ENCODE results near the gene EPN2.
A peak's percentile ranks its signal among the peaks of the same experiment; 100 is the strongest.

EPN2 gene

GRCh38 chr17:19366637-19366972 is 129.4 kb downstream of the EPN2 start:
- Histone ChIP-seq H3K36me3 (no peaks in the 10 kb centered on the region), H3K27me3 (peaks cover 0 to 70% (median 24%) of the 10 kb centered on the region in 11 experiments; a peak in 13 of 22 replicates), H3K9me3 (replicated peaks in 1 of 11) (no peaks in the 10 kb centered on the region), H4K20me1 (peaks cover 12 to 47% (median 21%) of the 10 kb centered on the region in 11 experiments; a peak in 17 of 22 replicates), H3K27ac (no peak overlapping the region), H3K9ac (no peak overlapping the region), H3K4me2 (no peak overlapping the region), H3K4me1 (peaks cover 33 to 56% (median 44%) of the 10 kb centered on the region in 10 experiments), H3K4me3 (no peak overlapping the region)
- TF ChIP-seq Cebpa-rat (IDR thresholded peaks at IDR 0.05), result no peak

- H3K9ac ChIP-seq, result no peak overlapping the region
- peaks cover 0 to 73% (median 23%) of the 10 kb centered on the region in 11 experiments; a peak in 13 of 22 replicates for H3K27me3 ChIP-seq
- no peaks in the 10 kb centered on the region for H3K36me3 ChIP-seq
- H3K4me1 ChIP-seq, result peaks cover 38 to 60% (median 49%) of the 10 kb centered on the region in 10 experiments
- peaks cover 21 to 63% (median 32%) of the 10 kb centered on the region in 11 experiments; a peak in 18 of 22 replicates for H4K20me1 ChIP-seq
- H3K4me2 ChIP-seq, result peak overlapping the region in 4 of 11 experiments; percentile 77 to 94 (median 87); a peak in 8 of 22 replicates
- TF ChIP-seq Cebpa-rat (IDR thresholded peaks at IDR 0.05), result no peak
- no peak overlapping the region for H3K27ac ChIP-seq
- H3K9me3 ChIP-seq (replicated peaks in 1 of 11), result no peaks in the 10 kb centered on the region
- no peak overlapping the region for H3K4me3 ChIP-seq
These were observed 131.1 kb downstream of the EPN2 start for GRCh38 chr17:19368229-19368628.

GRCh38 chr17:19369107-19369778 is 132.1 kb downstream of the EPN2 start:
- Histone ChIP-seq H3K36me3 (no peaks in the 10 kb centered on the region), H4K20me1 (peaks cover 21 to 64% (median 32%) of the 10 kb centered on the region in 11 experiments; a peak in 18 of 22 replicates), H3K4me1 (peaks cover 38 to 64% (median 49%) of the 10 kb centered on the region in 10 experiments), H3K27ac (peak overlapping the region in 5 of 11 experiments; percentile 5 to 73 (median 17); a peak in 6 of 22 replicates), H3K4me2 (peak overlapping the region; percentile 77 to 97 (median 87)), H3K4me3 (no peak overlapping the region; a peak in 2 of 20 replicates), H3K9me3 (replicated peaks in 1 of 11) (no peaks in the 10 kb centered on the region), H3K9ac (no peak overlapping the region), H3K27me3 (peaks cover 0 to 69% (median 12%) of the 10 kb centered on the region in 11 experiments; a peak in 11 of 22 replicates)
- no peak for TF ChIP-seq Cebpa-rat (IDR thresholded peaks at IDR 0.05)

- H3K9ac ChIP-seq, result peak overlapping the region in 9 of 11 experiments; percentile 3 to 54 (median 46); a peak in 14 of 22 replicates
- peaks cover 21 to 57% (median 32%) of the 10 kb centered on the region in 11 experiments; a peak in 18 of 22 replicates for H4K20me1 ChIP-seq
- H3K36me3 ChIP-seq, result no peaks in the 10 kb centered on the region
- peak overlapping the region in 10 of 11 experiments; percentile 40 to 74 (median 56); a peak in 17 of 22 replicates for H3K27ac ChIP-seq
- peak overlapping the region; percentile 77 to 97 (median 87) for H3K4me2 ChIP-seq
- peak overlapping the region in 6 of 10 experiments; percentile 12 to 44 (median 18); a peak in 9 of 20 replicates for H3K4me3 ChIP-seq
- no peak for TF ChIP-seq Cebpa-rat (IDR thresholded peaks at IDR 0.05)
- H3K4me1 ChIP-seq, result peaks cover 38 to 64% (median 49%) of the 10 kb centered on the region in 10 experiments
- peaks cover 0 to 64% (median 6%) of the 10 kb centered on the region in 11 experiments; a peak in 10 of 22 replicates for H3K27me3 ChIP-seq
- no peaks in the 10 kb centered on the region for H3K9me3 ChIP-seq (replicated peaks in 1 of 11)
These were observed 132.8 kb downstream of the EPN2 start for GRCh38 chr17:19369846-19370492.

GRCh38 chr17:19370493-19370960 is 133.4 kb downstream of the EPN2 start:
- TF ChIP-seq Cebpa-rat (IDR thresholded peaks at IDR 0.05), result no peak
- peak overlapping the region in 9 of 11 experiments; percentile 3 to 54 (median 46); a peak in 14 of 22 replicates for H3K9ac ChIP-seq
- H3K27me3 ChIP-seq, result peaks cover 0 to 58% (median 1%) of the 10 kb centered on the region in 11 experiments; a peak in 8 of 22 replicates
- peak overlapping the region; percentile 77 to 97 (median 87) for H3K4me2 ChIP-seq
- peak overlapping the region in 10 of 11 experiments; percentile 40 to 74 (median 56); a peak in 17 of 22 replicates for H3K27ac ChIP-seq
- peak overlapping the region in 6 of 10 experiments; percentile 12 to 44 (median 18); a peak in 8 of 20 replicates for H3K4me3 ChIP-seq
- H3K36me3 ChIP-seq, result no peaks in the 10 kb centered on the region
- H3K9me3 ChIP-seq (replicated peaks in 1 of 11), result no peaks in the 10 kb centered on the region
- H3K4me1 ChIP-seq, result peaks cover 38 to 64% (median 49%) of the 10 kb centered on the region in 10 experiments
- peaks cover 18 to 52% (median 32%) of the 10 kb centered on the region in 11 experiments; a peak in 18 of 22 replicates for H4K20me1 ChIP-seq

GRCh38 chr17:19371259-19372010 is 134.3 kb downstream of the EPN2 start:
- Histone ChIP-seq H3K36me3 (no peaks in the 10 kb centered on the region), H4K20me1 (peaks cover 17 to 47% (median 30%) of the 10 kb centered on the region in 11 experiments; a peak in 18 of 22 replicates), H3K27me3 (peaks cover 0 to 49% (median 0%) of the 10 kb centered on the region in 11 experiments; a peak in 7 of 22 replicates), H3K4me1 (peaks cover 38 to 68% (median 50%) of the 10 kb centered on the region in 10 experiments), H3K9ac (peak overlapping the region in 2 of 11 experiments; percentile 3 to 53; a peak in 1 of 22 replicates), H3K27ac (no peak overlapping the region; a peak in 1 of 22 replicates), H3K9me3 (replicated peaks in 1 of 11) (no peaks in the 10 kb centered on the region), H3K4me3 (peak overlapping the region in 2 of 10 experiments; percentile 14 to 40; a peak in 1 of 20 replicates), H3K4me2 (peak overlapping the region; percentile 77 to 97 (median 87))
- TF ChIP-seq Cebpa-rat (IDR thresholded peaks at IDR 0.05), result no peak

- Histone ChIP-seq H3K4me3 (no peak overlapping the region; a peak in 2 of 20 replicates), H3K36me3 (no peaks in the 10 kb centered on the region), H3K27ac (no peak overlapping the region), H3K9ac (no peak overlapping the region), H3K9me3 (replicated peaks in 1 of 11) (no peaks in the 10 kb centered on the region), H4K20me1 (peaks cover 17 to 47% (median 30%) of the 10 kb centered on the region in 11 experiments; a peak in 18 of 22 replicates), H3K4me2 (peak overlapping the region; percentile 77 to 97 (median 87)), H3K4me1 (peaks cover 43 to 74% (median 56%) of the 10 kb centered on the region in 10 experiments), H3K27me3 (peaks cover 0 to 44% (median 0%) of the 10 kb centered on the region in 11 experiments; a peak in 7 of 22 replicates)
- TF ChIP-seq Cebpa-rat (IDR thresholded peaks at IDR 0.05), result no peak
These were observed 134.8 kb downstream of the EPN2 start for GRCh38 chr17:19372011-19372370.

- peaks cover 46 to 77% (median 59%) of the 10 kb centered on the region in 10 experiments for H3K4me1 ChIP-seq
- peaks cover 0 to 41% (median 0%) of the 10 kb centered on the region in 11 experiments; a peak in 7 of 22 replicates for H3K27me3 ChIP-seq
- no peak overlapping the region for H3K27ac ChIP-seq
- no peak for TF ChIP-seq Cebpa-rat (IDR thresholded peaks at IDR 0.05)
- H3K4me2 ChIP-seq, result peak overlapping the region; percentile 77 to 97 (median 87); a peak in 21 of 22 replicates
- no peak overlapping the region for H3K9ac ChIP-seq
- H4K20me1 ChIP-seq, result peaks cover 17 to 47% (median 30%) of the 10 kb centered on the region in 11 experiments; a peak in 18 of 22 replicates
- no peak overlapping the region; a peak in 2 of 20 replicates for H3K4me3 ChIP-seq
- H3K9me3 ChIP-seq (replicated peaks in 1 of 11), result no peaks in the 10 kb centered on the region
- no peaks in the 10 kb centered on the region for H3K36me3 ChIP-seq
These were observed 135.3 kb downstream of the EPN2 start for GRCh38 chr17:19372439-19372838.
